Loucy (cell line): ENCODE data around the gene FES.
A peak's percentile ranks its signal among the peaks of the same experiment; 100 is the strongest.

Experiments
- H2AFZ ChIP-seq: fragments of 200-600 bp; sonication (generic); 2 replicates; pipeline ENCODE4 v1.6.0; 2016; ENCODE audit warnings: antibody characterized with exemption, mild to moderate bottlenecking, low read length, moderate library complexity
- H3F3A ChIP-seq: fragments of 200-600 bp; 2 replicates; pipeline ENCODE4 v1.6.0; 2016; ENCODE audit warnings: antibody characterized with exemption, low read depth, mild to moderate bottlenecking
- H3K27me3 ChIP-seq: fragments of 200-600 bp; sonication (generic); 2 replicates; pipeline ENCODE4 v1.6.1; 2014; ENCODE audit warnings: low read length, mild to moderate bottlenecking; ENCODE audit not compliant: insufficient read depth, poor library complexity, severe bottlenecking
- H3K36me3 ChIP-seq: fragments of 200-600 bp; sonication (generic); 2 replicates; pipeline ENCODE4 v1.6.1; 2016; ENCODE audit warnings: low read length; ENCODE audit not compliant: insufficient read depth
- H3K4me1 ChIP-seq: fragments of 200-600 bp; sonication (generic); 2 replicates; pipeline ENCODE4 v1.5.1; 2014; ENCODE audit warnings: low read length, mild to moderate bottlenecking; ENCODE audit not compliant: insufficient read depth, poor library complexity, severe bottlenecking
- H3K4me2 ChIP-seq: fragments of 200-600 bp; sonication (generic); 2 replicates; pipeline ENCODE4 v1.6.0; 2014; ENCODE audit warnings: antibody characterized with exemption, low read length, low read depth, mild to moderate bottlenecking; ENCODE audit not compliant: poor library complexity, severe bottlenecking
- H3K4me3 ChIP-seq: fragments of 200-600 bp; sonication (generic); 2 replicates; pipeline ENCODE4 v1.5.1; 2014; ENCODE audit warnings: low read length, mild to moderate bottlenecking, mixed read lengths; ENCODE audit not compliant: poor library complexity, severe bottlenecking
- H3K79me2 ChIP-seq: fragments of 200-600 bp; sonication (generic); 2 replicates; pipeline ENCODE4 v1.6.1; 2014; ENCODE audit warnings: low read length; ENCODE audit not compliant: insufficient read depth
- H3K9ac ChIP-seq: fragments of 200-600 bp; sonication (generic); 2 replicates; pipeline ENCODE4 v1.6.0; 2014; ENCODE audit warnings: mild to moderate bottlenecking, low read depth, low read length, moderate library complexity; ENCODE audit not compliant: poor library complexity, severe bottlenecking
- H3K9me2 ChIP-seq: fragments of 200-600 bp; sonication (generic); replicated peaks from 2 replicates; pipeline ENCODE4 v1.6.1; 2016; ENCODE audit warnings: low read depth, low read length, mixed read lengths
- H3K9me3 ChIP-seq: fragments of 200-600 bp; sonication (generic); 2 replicates; pipeline ENCODE4 v1.6.1; 2014; ENCODE audit warnings: mild to moderate bottlenecking, antibody characterized with exemption, low read length, low read depth; ENCODE audit not compliant: insufficient read depth
- H4K20me1 ChIP-seq: fragments of 200-600 bp; sonication (generic); 2 replicates; pipeline ENCODE4 v1.6.0; 2014; ENCODE audit warnings: antibody characterized with exemption, low read length, mild to moderate bottlenecking; ENCODE audit not compliant: insufficient read depth, poor library complexity, severe bottlenecking
- CTCF ChIP-seq: fragments of 200-600 bp; sonication (generic); conservative IDR thresholded peaks from 2 replicates; pipeline ENCODE4 v1.5.1; 2014; ENCODE audit warnings: mild to moderate bottlenecking, antibody characterized with exemption, low read length
- EZH2phosphoT487 ChIP-seq: fragments of 200-600 bp; IDR thresholded peaks from 2 replicates; pipeline ENCODE4 v1.6.1; 2018; ENCODE audit warnings: antibody characterized with exemption, mild to moderate bottlenecking, moderate library complexity, borderline replicate concordance

FES gene

GRCh38 chr15:90934256-90934948 is 50.1 kb downstream of the FES start:
- H3K27me3 ChIP-seq, result no peaks in the 10 kb centered on the region
- 0 out of 2 replicates have a peak, but pooled peaks cover 5% of the 10 kb centered on the region for H3F3A ChIP-seq
- H3K4me2 ChIP-seq, result peak overlapping the region; percentile 83
- peaks cover 4% of the 10 kb centered on the region; the same call in 1 of the 2 replicates for H3K36me3 ChIP-seq
- peaks cover 42% of the 10 kb centered on the region for H3K4me1 ChIP-seq
- H3K9ac ChIP-seq, result peak overlapping the region; percentile 96
- H3K9me2 ChIP-seq, result no peaks in the 10 kb centered on the region
- H3K79me2 ChIP-seq, result peaks cover 36% of the 10 kb centered on the region
- H4K20me1 ChIP-seq, result peaks cover 18% of the 10 kb centered on the region
- peak; percentile 93 for TF ChIP-seq CTCF
- no peak for TF ChIP-seq EZH2phosphoT487
- peak overlapping the region; percentile 93 for H3K4me3 ChIP-seq
- peak overlapping the region; percentile 81 for H2AFZ ChIP-seq
- H3K9me3 ChIP-seq, result no peaks in the 10 kb centered on the region

- Histone ChIP-seq H3K9me2 (no peaks in the 10 kb centered on the region), H3K4me2 (peak within 1 kb of the TSS; percentile 83), H3K9ac (peak within 1 kb of the TSS; percentile 96), H3K79me2 (peaks cover 36% of the 10 kb centered on the region), H3K27me3 (no peaks in the 10 kb centered on the region), H2AFZ (peak within 1 kb of the TSS; percentile 81), H3K4me3 (peak within 1 kb of the TSS; percentile 93), H3K9me3 (no peaks in the 10 kb centered on the region), H4K20me1 (peaks cover 18% of the 10 kb centered on the region), H3K36me3 (peaks cover 11% of the 10 kb centered on the region; the same call in 1 of the 2 replicates), H3F3A (0 out of 2 replicates have a peak, but pooled peaks cover 5% of the 10 kb centered on the region), H3K4me1 (peaks cover 39% of the 10 kb centered on the region)
- TF ChIP-seq CTCF (no peak), EZH2phosphoT487 (no peak)
Measured at GRCh38 chr15:90934949-90935751, 50.8 kb downstream of the FES start, which contains the start of gene UNC45A. Gene UNC45A, plus strand, starts transcription at chr15:90935285. Its CDS starts 40 bp downstream, at chr15:90935325.

- H3K4me1 ChIP-seq, result peaks cover 28% of the 10 kb centered on the region
- H4K20me1 ChIP-seq, result peaks cover 18% of the 10 kb centered on the region
- peak overlapping the region; percentile 83 for H3K4me2 ChIP-seq
- peaks cover 15% of the 10 kb centered on the region; the same call in 1 of the 2 replicates for H3K36me3 ChIP-seq
- H2AFZ ChIP-seq, result no peak overlapping the region
- H3K27me3 ChIP-seq, result no peaks in the 10 kb centered on the region
- no peaks in the 10 kb centered on the region for H3K9me2 ChIP-seq
- peak overlapping the region; percentile 93 for H3K4me3 ChIP-seq
- TF ChIP-seq EZH2phosphoT487, result no peak
- TF ChIP-seq CTCF, result no peak
- no peaks in the 10 kb centered on the region for H3F3A ChIP-seq
- H3K79me2 ChIP-seq, result peaks cover 26% of the 10 kb centered on the region
- peak overlapping the region; percentile 96 for H3K9ac ChIP-seq
- H3K9me3 ChIP-seq, result no peaks in the 10 kb centered on the region
Measured at GRCh38 chr15:90936823-90937222, 52.5 kb downstream of the FES start.
